Measurements from ENCODE around the gene GASK1A. TPM values are rescaled to one million over a fixed set of nuclear protein-coding genes. Genes with fewer than 3 reads are reported as not detected.

GASK1A gene
- total RNA-seq, 1 experiment from 2014 or later = not detected

DNA sequence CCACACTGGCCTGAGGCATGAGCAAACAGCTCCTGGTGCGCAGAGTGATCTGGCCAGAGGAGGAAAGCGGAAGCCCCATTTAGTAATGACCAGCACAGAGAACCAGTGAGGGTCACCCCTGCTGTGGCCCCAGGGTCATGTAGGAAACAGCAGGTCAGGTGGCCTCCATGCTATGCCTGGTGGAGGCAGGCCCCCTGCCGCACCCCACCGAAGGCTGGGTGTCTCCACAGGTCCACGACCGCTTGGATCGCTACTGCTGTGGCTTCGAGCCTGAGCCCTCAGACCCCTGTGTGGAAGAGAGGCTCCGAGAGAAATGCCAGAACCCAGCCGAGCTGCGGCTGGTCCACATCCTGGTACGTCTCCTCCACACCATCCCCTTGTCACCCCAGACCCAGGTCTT, 74.2 kb downstream of the GASK1A start:
- no peaks in the 10 kb centered on the region for H3K4me1 ChIP-seq (ENCODE audit: control insufficient read depth, insufficient read depth, low read length)
- TF ChIP-seq, protein P1, sequence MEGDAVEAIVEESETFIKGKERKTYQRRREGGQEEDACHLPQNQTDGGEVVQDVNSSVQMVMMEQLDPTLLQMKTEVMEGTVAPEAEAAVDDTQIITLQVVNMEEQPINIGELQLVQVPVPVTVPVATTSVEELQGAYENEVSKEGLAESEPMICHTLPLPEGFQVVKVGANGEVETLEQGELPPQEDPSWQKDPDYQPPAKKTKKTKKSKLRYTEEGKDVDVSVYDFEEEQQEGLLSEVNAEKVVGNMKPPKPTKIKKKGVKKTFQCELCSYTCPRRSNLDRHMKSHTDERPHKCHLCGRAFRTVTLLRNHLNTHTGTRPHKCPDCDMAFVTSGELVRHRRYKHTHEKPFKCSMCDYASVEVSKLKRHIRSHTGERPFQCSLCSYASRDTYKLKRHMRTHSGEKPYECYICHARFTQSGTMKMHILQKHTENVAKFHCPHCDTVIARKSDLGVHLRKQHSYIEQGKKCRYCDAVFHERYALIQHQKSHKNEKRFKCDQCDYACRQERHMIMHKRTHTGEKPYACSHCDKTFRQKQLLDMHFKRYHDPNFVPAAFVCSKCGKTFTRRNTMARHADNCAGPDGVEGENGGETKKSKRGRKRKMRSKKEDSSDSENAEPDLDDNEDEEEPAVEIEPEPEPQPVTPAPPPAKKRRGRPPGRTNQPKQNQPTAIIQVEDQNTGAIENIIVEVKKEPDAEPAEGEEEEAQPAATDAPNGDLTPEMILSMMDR (IDR thresholded peaks at IDR 0.05) = no peak
- TF ChIP-seq TCF7L2 (IDR thresholded peaks at IDR 0.05; ENCODE audit: low read depth, low read length) = no peak
- TF ChIP-seq SIN3A (IDR thresholded peaks at IDR 0.05; ENCODE audit: borderline replicate concordance, insufficient read depth, low read depth, low read length) = no peak
- no peak for TF ChIP-seq POLR2AphosphoS5 (IDR thresholded peaks at IDR 0.05; ENCODE audit: low read depth, low read length)
- TF ChIP-seq, protein P2, sequence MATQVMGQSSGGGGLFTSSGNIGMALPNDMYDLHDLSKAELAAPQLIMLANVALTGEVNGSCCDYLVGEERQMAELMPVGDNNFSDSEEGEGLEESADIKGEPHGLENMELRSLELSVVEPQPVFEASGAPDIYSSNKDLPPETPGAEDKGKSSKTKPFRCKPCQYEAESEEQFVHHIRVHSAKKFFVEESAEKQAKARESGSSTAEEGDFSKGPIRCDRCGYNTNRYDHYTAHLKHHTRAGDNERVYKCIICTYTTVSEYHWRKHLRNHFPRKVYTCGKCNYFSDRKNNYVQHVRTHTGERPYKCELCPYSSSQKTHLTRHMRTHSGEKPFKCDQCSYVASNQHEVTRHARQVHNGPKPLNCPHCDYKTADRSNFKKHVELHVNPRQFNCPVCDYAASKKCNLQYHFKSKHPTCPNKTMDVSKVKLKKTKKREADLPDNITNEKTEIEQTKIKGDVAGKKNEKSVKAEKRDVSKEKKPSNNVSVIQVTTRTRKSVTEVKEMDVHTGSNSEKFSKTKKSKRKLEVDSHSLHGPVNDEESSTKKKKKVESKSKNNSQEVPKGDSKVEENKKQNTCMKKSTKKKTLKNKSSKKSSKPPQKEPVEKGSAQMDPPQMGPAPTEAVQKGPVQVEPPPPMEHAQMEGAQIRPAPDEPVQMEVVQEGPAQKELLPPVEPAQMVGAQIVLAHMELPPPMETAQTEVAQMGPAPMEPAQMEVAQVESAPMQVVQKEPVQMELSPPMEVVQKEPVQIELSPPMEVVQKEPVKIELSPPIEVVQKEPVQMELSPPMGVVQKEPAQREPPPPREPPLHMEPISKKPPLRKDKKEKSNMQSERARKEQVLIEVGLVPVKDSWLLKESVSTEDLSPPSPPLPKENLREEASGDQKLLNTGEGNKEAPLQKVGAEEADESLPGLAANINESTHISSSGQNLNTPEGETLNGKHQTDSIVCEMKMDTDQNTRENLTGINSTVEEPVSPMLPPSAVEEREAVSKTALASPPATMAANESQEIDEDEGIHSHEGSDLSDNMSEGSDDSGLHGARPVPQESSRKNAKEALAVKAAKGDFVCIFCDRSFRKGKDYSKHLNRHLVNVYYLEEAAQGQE (IDR thresholded peaks at IDR 0.05; ENCODE audit: insufficient read depth in 1 of 2, low read depth in 2 of 2, low read length in 1 of 2) = no peak
- ATAC-seq (no peak), DNase-seq (ENCODE audit: low read depth, low spot score) (no peak)
- H3K4me3 ChIP-seq (ENCODE audit: low read depth in 2 of 2, low read length in 2 of 2) = no peak overlapping the region
- in situ Hi-C loops (cut with HindIII; ENCODE audit: low pct_unique_long_range_greater_than_20kb, low sequenced_read_pairs) (no loop called here), intact Hi-C loops (cut with micrococcal nuclease; ENCODE audit: unreplicated experiment) (no loop called here)
- no peaks in the 10 kb centered on the region for H3K36me3 ChIP-seq (ENCODE audit: control insufficient read depth, insufficient read depth, low read length)
- ChIA-PET POLR2A (no interaction called here), CTCF (no interaction called here)
- no peak overlapping the region for H3K27ac ChIP-seq (ENCODE audit: low read length)
- no TSS peak for BruUV-seq (replicated peaks)
- no peaks in the 10 kb centered on the region for H3K9me3 ChIP-seq (ENCODE audit: control insufficient read depth, insufficient read depth, low read depth, low read length)
- H3K27me3 ChIP-seq (ENCODE audit: control insufficient read depth, insufficient read depth, low read length) = no peaks in the 10 kb centered on the region

DNA sequence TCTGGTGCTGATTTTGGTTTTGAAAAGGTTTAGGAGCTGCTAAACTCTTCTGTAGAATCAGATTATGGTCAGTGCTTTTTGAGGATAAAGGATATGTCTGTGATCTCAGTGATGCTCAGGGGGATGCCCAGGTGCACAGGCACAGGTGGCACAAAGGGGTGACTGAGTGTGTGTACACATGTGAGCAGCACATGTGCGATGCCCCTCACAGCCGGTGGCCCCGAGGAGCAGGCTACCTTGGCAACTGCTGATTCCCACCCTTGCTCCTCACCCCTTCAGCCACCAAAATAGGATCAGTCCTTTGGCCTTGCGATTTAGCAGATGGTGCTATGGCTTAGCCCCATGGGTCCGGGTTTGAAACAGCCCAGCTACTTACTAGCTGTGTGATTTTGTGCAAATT, 75.6 kb downstream of the GASK1A start:
- in situ Hi-C loops (cut with HindIII; ENCODE audit: low pct_unique_long_range_greater_than_20kb, low sequenced_read_pairs) (no loop called here), intact Hi-C loops (cut with micrococcal nuclease; ENCODE audit: unreplicated experiment) (no loop called here)
- ATAC-seq (no peak), DNase-seq (ENCODE audit: low read depth, low spot score) (no peak)
- no peaks in the 10 kb centered on the region for H3K27me3 ChIP-seq (ENCODE audit: control insufficient read depth, insufficient read depth, low read length)
- no peak overlapping the region for H3K27ac ChIP-seq (ENCODE audit: low read length)
- TF ChIP-seq, protein P2 (IDR thresholded peaks at IDR 0.05; ENCODE audit: insufficient read depth in 1 of 2, low read depth in 2 of 2, low read length in 1 of 2) = no peak
- TF ChIP-seq SIN3A (IDR thresholded peaks at IDR 0.05; ENCODE audit: borderline replicate concordance, insufficient read depth, low read depth, low read length) = no peak
- TF ChIP-seq POLR2AphosphoS5 (IDR thresholded peaks at IDR 0.05; ENCODE audit: low read depth, low read length) = no peak
- TF ChIP-seq TCF7L2 (IDR thresholded peaks at IDR 0.05; ENCODE audit: low read depth, low read length) = no peak
- TF ChIP-seq, protein P1 (IDR thresholded peaks at IDR 0.05) = no peak
- POLR2A ChIA-PET = no interaction called here
- no TSS peak for BruUV-seq (replicated peaks)
- no peak overlapping the region for H3K4me3 ChIP-seq (ENCODE audit: low read depth in 2 of 2, low read length in 2 of 2)
- H3K36me3 ChIP-seq (ENCODE audit: control insufficient read depth, insufficient read depth, low read length) = no peaks in the 10 kb centered on the region
- H3K4me1 ChIP-seq (ENCODE audit: control insufficient read depth, insufficient read depth, low read length) = no peaks in the 10 kb centered on the region
- no peaks in the 10 kb centered on the region for H3K9me3 ChIP-seq (ENCODE audit: control insufficient read depth, insufficient read depth, low read depth, low read length)
- CTCF ChIA-PET = no interaction called here
